K562 (cell line): ENCODE results near the gene COL4A1. TPM values are rescaled to one million over a fixed set of nuclear protein-coding genes. Genes with fewer than 3 reads are reported as not detected.

Experiments used
- ATAC-seq: fragments of 200-7000 bp; cut with Tn5 transposase; 3 replicates; pipeline ENCODE4 v1.9.1; 2020; ENCODE audit warnings: moderate library complexity
- BruUV-seq: library from RNA; stranded (reverse); fragments of 400-500 nt; replicated peaks from 2 replicates; lab custom pipeline; 2021; lab: Mats Ljungman, UMichigan
- CTCF ChIA-PET: fragments of 300-600 bp; formaldehyde crosslinking; extraction: SDS; loops from one replicate; lab custom pipeline; 2021; ENCODE audit warnings: low intra/inter-chr PET ratio; lab: Yijun Ruan, JAX
- POLR2A ChIA-PET: fragments of 300-600, 350-650 bp; sonication (Branson Sonifier 250); formaldehyde crosslinking; extraction: SDS; loops from one replicate; lab custom pipeline; 2021; ENCODE audit warnings: antibody characterized with exemption, inconsistent platforms; lab: Yijun Ruan, JAX
- DNase-seq, 4 experiments: peaks; one replicate each; pipeline versions ENCODE4 v3.0.0 to v3.0.0-alpha.2; 2011 to 2018; ENCODE audit warnings: low spot score in 3 of 4, mixed read lengths in 3 of 4; ENCODE audit errors: extremely low read depth in 1 of 4
- FAIRE-seq: peaks from 2 replicates; lab custom pipeline; 2011; peaks lifted over from hg19 to GRCh38; lab: Jason Lieb, UNC
- H2AFZ ChIP-seq: 2 replicates; pipeline ENCODE4 v1.6.0; 2011; ENCODE audit warnings: low read depth, low read length, control low read depth, inconsistent platforms
- H3K27ac ChIP-seq: fragments of 200-600 bp; 3 replicates; pipeline ENCODE4 v1.8.0; 2011; ENCODE audit warnings: low read depth, mild to moderate bottlenecking, control low read depth, inconsistent platforms, low read length, moderate library complexity, mixed read lengths; ENCODE audit errors: extremely low read depth
- H3K27me3 ChIP-seq, 2 experiments: fragments of 300-600 bp in 1 of 2; 2 replicates in 1 of 2; 3 replicates in 1 of 2; pipeline versions ENCODE4 v1.6.0 to v1.8.0; 2011; ENCODE audit warnings: inconsistent platforms in 2 of 2, low read length in 2 of 2, mild to moderate bottlenecking in 1 of 2, mixed read lengths in 1 of 2, moderate library complexity in 1 of 2; ENCODE audit not compliant: control insufficient read depth in 2 of 2, insufficient read depth in 2 of 2
- H3K36me3 ChIP-seq: fragments of 300-600 bp; 3 replicates; pipeline ENCODE4 v1.8.0; 2011; ENCODE audit warnings: mild to moderate bottlenecking, low read length, inconsistent platforms; ENCODE audit not compliant: control insufficient read depth, insufficient read depth
- H3K4me1 ChIP-seq, 2 experiments: fragments of 200-600 bp in 1 of 2; replicated peaks in 1 of 2; 2 replicates in 1 of 2; 3 replicates in 1 of 2; pipeline versions ENCODE4 v1.5.1 to v1.8.0; 2011; ENCODE audit warnings: inconsistent platforms in 2 of 2, low read length in 2 of 2, mild to moderate bottlenecking in 1 of 2, mixed read lengths in 1 of 2, moderate library complexity in 1 of 2; ENCODE audit not compliant: control insufficient read depth in 2 of 2, insufficient read depth in 2 of 2
- H3K4me2 ChIP-seq: 2 replicates; pipeline ENCODE4 v1.6.1; 2011; ENCODE audit warnings: low read length, control low read depth, inconsistent platforms, mixed read lengths; ENCODE audit not compliant: insufficient read depth
- H3K4me3 ChIP-seq: fragments of 200-600 bp; sonication (generic), shearing (Covaris generic); 2 replicates; pipeline ENCODE4 v1.5.1; 2016; ENCODE audit warnings: control low read depth, inconsistent platforms
- H3K79me2 ChIP-seq: fragments of 200-600 bp; 3 replicates; pipeline ENCODE4 v1.8.0; 2011; ENCODE audit warnings: low read length, inconsistent platforms; ENCODE audit not compliant: control insufficient read depth, insufficient read depth
- H3K9ac ChIP-seq, 2 experiments: 2 replicates each; pipeline versions ENCODE4 v1.6.0 to v1.6.1; 2011; ENCODE audit warnings: low read depth in 2 of 2, low read length in 2 of 2, control low read depth in 1 of 2, inconsistent platforms in 1 of 2, mild to moderate bottlenecking in 1 of 2, mixed read lengths in 1 of 2; ENCODE audit not compliant: insufficient read depth in 1 of 2
- H3K9me1 ChIP-seq: one replicate; pipeline ENCODE4 v1.6.0; 2011; ENCODE audit warnings: inconsistent platforms, mild to moderate bottlenecking, low read length, moderate library complexity; ENCODE audit not compliant: control insufficient read depth, insufficient read depth
- H3K9me3 ChIP-seq: replicated peaks from 2 replicates; pipeline ENCODE4 v1.5.1; 2011; ENCODE audit warnings: low read depth, low read length, inconsistent platforms; ENCODE audit not compliant: control insufficient read depth, insufficient read depth
- H4K20me1 ChIP-seq: replicated peaks from 2 replicates; pipeline ENCODE4 v1.6.1; 2011; ENCODE audit warnings: low read length, inconsistent platforms, mixed read lengths; ENCODE audit not compliant: control insufficient read depth, insufficient read depth
- FOS ChIP-seq: IDR thresholded peaks from 3 replicates; pipeline ENCODE4 v1.6.1; 2011; ENCODE audit not compliant: insufficient read length; ENCODE audit errors: extremely low read depth
- PRPF4 ChIP-seq: fragments of 200-400 bp; formaldehyde crosslinking; IDR thresholded peaks from one replicate; pipeline ENCODE4 v1.6.1; 2017; ENCODE audit warnings: low read length, low read depth, mild to moderate bottlenecking; ENCODE audit not compliant: insufficient read depth, poor library complexity, severe bottlenecking
- RBBP5 ChIP-seq: fragments of 200-600 bp; sonication (generic); IDR thresholded peaks from 2 replicates; pipeline ENCODE4 v1.6.1; 2012; ENCODE audit warnings: borderline replicate concordance, mild to moderate bottlenecking, low read length, control low read depth, inconsistent platforms; ENCODE audit not compliant: insufficient read depth, poor library complexity, severe bottlenecking
- SIN3B ChIP-seq: fragments of 450-650 bp; IDR thresholded peaks from 2 replicates; pipeline ENCODE4 v1.6.1; 2017; ENCODE audit warnings: low read depth, mild to moderate bottlenecking, moderate library complexity
- SNIP1 ChIP-seq: fragments of 450-650 bp; IDR thresholded peaks from 2 replicates; pipeline ENCODE4 v1.7.1; 2017; ENCODE audit warnings: low read depth, mild to moderate bottlenecking
- ZNF644 ChIP-seq: fragments of 200-800 bp; sonication (Bioruptor generic); IDR thresholded peaks from 2 replicates; pipeline ENCODE4 v1.6.1; 2016; ENCODE audit warnings: low read depth, missing genetic modification characterization, missing compliant biosample characterization
- ZNF778 ChIP-seq: fragments of 450-650 bp; formaldehyde crosslinking; IDR thresholded peaks from 2 replicates; pipeline ENCODE4 v1.4.0; 2020; ENCODE audit warnings: mild to moderate bottlenecking, moderate library complexity
- WGBS: fragments of 100-300 bp; shearing (Covaris generic); methylation state at CpG from one replicate; pipeline ENCODE4 v1.1.6; 2016; ENCODE audit warnings: low coverage, mixed read lengths; ENCODE audit not compliant: insufficient coverage; ENCODE audit errors: missing lambda C conversion rate; 5-methylcytosine and 5-hydroxymethylcytosine counted together
- in situ Hi-C: fragments of 300-500 bp; cut with MboI; formaldehyde crosslinking; loops from 4 replicates; pipeline ENCODE4 v1.15.0; 2018; ENCODE audit warnings: inconsistent platforms, mixed read lengths
- intact Hi-C: fragments of 100-400 bp; cut with micrococcal nuclease; formaldehyde crosslinking; loops from 2 replicates; pipeline ENCODE4 v1.14.2; 2022
- polyA plus RNA-seq, 8 experiments: library from polyadenylated mRNA; depleted of rRNA in 4 of 8; stranded (reverse) in 5 of 8; unstranded in 3 of 8; fragments of >200 nt; fragmentation: Nextera tagmentation in 2 of 8; fragmentation: Illumina TruSeq in 1 of 8; extraction: Ambion mirVana in 2 of 8; extraction: Trizol in 1 of 8; gene quantifications; 2 replicates each; pipeline versions ENCODE4 v1.2.1 to v1.2.3, GENCODE V29; 2011 to 2014; ENCODE audit warnings: inconsistent platforms in 1 of 8, missing spikeins in 1 of 8
- total RNA-seq, 7 experiments: library from RNA; depleted of rRNA in 6 of 7; stranded (reverse); fragments of >200 nt in 6 of 7; fragmentation: Illumina TruSeq in 2 of 7; extraction: Trizol in 2 of 7; gene quantifications; 2 replicates each; pipeline versions ENCODE4 v1.2.1 to v1.2.3, GENCODE V29; 2011 to 2021; ENCODE audit warnings: low replicate concordance in 1 of 7
- TF ChIP-seq, protein P1 (sequence below): sonication (generic); formaldehyde crosslinking; IDR thresholded peaks from 2 replicates; pipeline ENCODE4 v1.8.1; 2022; ENCODE audit warnings: missing genetic modification reagents

COL4A1 gene
- total and polyA plus RNA-seq, 9 of the 15 experiments (the other 6 are each of a cell fraction or from before 2014, with no cell fraction given): 0.35 TPM; not detected in 8

- H3K4me1 ChIP-seq: no peaks in the 10 kb centered on the region
- no peaks in the 10 kb centered on the region for H3K79me2 ChIP-seq
- DNase-seq: no peak
- no peak overlapping the region for H3K9ac ChIP-seq
- no peaks in the 10 kb centered on the region for H4K20me1 ChIP-seq
- H3K9me3 ChIP-seq: no peaks in the 10 kb centered on the region
- no peak overlapping the region for H3K4me2 ChIP-seq
- intact Hi-C loops: no loop called here
- no peak overlapping the region for H3K4me3 ChIP-seq
- no peak for ATAC-seq
- no peak for FAIRE-seq
- BruUV-seq: no TSS peak
- H3K36me3 ChIP-seq: no peaks in the 10 kb centered on the region
- no peak overlapping the region for H2AFZ ChIP-seq
- ChIA-PET CTCF (no interaction called here), POLR2A (no interaction called here)
- H3K27ac ChIP-seq: no peak overlapping the region
- H3K9me1 ChIP-seq: no peaks in the 10 kb centered on the region
- peaks cover 6 to 61% of the 10 kb centered on the region in 2 experiments; a peak in 3 of 5 replicates for H3K27me3 ChIP-seq
- TF ChIP-seq ZNF778 (CRISPR knock-in tag): no peak
- no peak for TF ChIP-seq RBBP5
- TF ChIP-seq SNIP1: no peak
- TF ChIP-seq, protein P1, sequence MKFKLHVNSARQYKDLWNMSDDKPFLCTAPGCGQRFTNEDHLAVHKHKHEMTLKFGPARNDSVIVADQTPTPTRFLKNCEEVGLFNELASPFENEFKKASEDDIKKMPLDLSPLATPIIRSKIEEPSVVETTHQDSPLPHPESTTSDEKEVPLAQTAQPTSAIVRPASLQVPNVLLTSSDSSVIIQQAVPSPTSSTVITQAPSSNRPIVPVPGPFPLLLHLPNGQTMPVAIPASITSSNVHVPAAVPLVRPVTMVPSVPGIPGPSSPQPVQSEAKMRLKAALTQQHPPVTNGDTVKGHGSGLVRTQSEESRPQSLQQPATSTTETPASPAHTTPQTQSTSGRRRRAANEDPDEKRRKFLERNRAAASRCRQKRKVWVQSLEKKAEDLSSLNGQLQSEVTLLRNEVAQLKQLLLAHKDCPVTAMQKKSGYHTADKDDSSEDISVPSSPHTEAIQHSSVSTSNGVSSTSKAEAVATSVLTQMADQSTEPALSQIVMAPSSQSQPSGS (CRISPR knock-in tag): no peak
- TF ChIP-seq SIN3B: no peak
- no peak for TF ChIP-seq PRPF4
- TF ChIP-seq ZNF644: no peak
- no peak for TF ChIP-seq FOS
- in situ Hi-C loops: no loop called here
- 1% methylated on average over 16 of the region's 17 CpGs for WGBS
Measured at GRCh38 chr13:110129076-110129475, 177.9 kb downstream of the COL4A1 start.
